Measurements from ENCODE around the gene RBBP9. TPM values are rescaled to one million over a fixed set of nuclear protein-coding genes. Genes with fewer than 3 reads are reported as not detected.
"Not testable (repeated sequence)": the region's sequence is repeated elsewhere in the genome, so short reads cannot be mapped to it uniquely, and the experiment has no call there.

RBBP9 gene
- total and polyA plus RNA-seq, 12 donors, result 5.3 to 46.3 (median 27.0) TPM

- Histone ChIP-seq H3K36me3 (replicated peaks in 1 of 2) (peaks cover 0 to 9% of the 10 kb centered on the region in 2 donors), H3K9me3 (replicated peaks in 1 of 3) (no peaks in the 10 kb centered on the region), H3K4me3 (peak within 1 kb of the TSS; percentile 58 to 91 (median 76)), H3K27ac (peak within 1 kb of the TSS; percentile 97 to 99 (median 98)), H3K27me3 (peaks cover 7% of the 10 kb centered on the region), H3K4me1 (replicated peaks in 1 of 2) (peaks cover 11 to 33% of the 10 kb centered on the region in 2 donors)
- DNase-seq, result peak; percentile 95 to 99 (median 98)
- WGBS, 4 donors, result 0 to 1% (median 0%) methylated on average over 17 to 69 of the region's 69 CpGs
- TF ChIP-seq POLR2A (IDR thresholded peaks at IDR 0.05) (peak; percentile 80), CTCF (IDR thresholded peaks at IDR 0.05) (no peak)
- intact Hi-C loops (cut with DNase I), result no loop called here
Observed at GRCh38 chr20:18507218-18508191, 10.5 kb upstream of the RBBP9 start, which contains the start of gene SEC23B. Gene SEC23B, plus strand, starts transcription at chr20:18507940. Its CDS starts 2,896 bp downstream, at chr20:18510836.

- intact Hi-C loops (cut with DNase I), result no loop called here
- H3K27me3 ChIP-seq, result peaks cover 7% of the 10 kb centered on the region
- peaks cover 6 to 33% of the 10 kb centered on the region in 2 donors for H3K4me1 ChIP-seq (replicated peaks in 1 of 2)
- H3K9me3 ChIP-seq (replicated peaks in 1 of 3), result no peaks in the 10 kb centered on the region
- H3K36me3 ChIP-seq (replicated peaks in 1 of 2), result peaks cover 0 to under 1% of the 10 kb centered on the region in 2 donors
- peak overlapping the region in 2 of 4 donors; percentile 84 to 91 for H3K4me3 ChIP-seq
- 60 to 63% (median 62%) methylated on average over 8 of the region's 8 CpGs for WGBS, 4 donors
- DNase-seq, result peak in 1 of 7 donors; percentile 18
- TF ChIP-seq CTCF (IDR thresholded peaks at IDR 0.05) (no peak), POLR2A (IDR thresholded peaks at IDR 0.05) (no peak)
- H3K27ac ChIP-seq, result peak overlapping the region; percentile 97 to 99 (median 98)
Observed at GRCh38 chr20:18506744-18507143, 9.7 kb upstream of the RBBP9 start.

- WGBS, 4 donors, result 51 to 75% (median 61%) methylated on average over 26 to 31 of the region's 31 CpGs
- peak; percentile 20 to 73 (median 46) for DNase-seq
- TF ChIP-seq CTCF (IDR thresholded peaks at IDR 0.05), result no peak
- no peak for TF ChIP-seq POLR2A (IDR thresholded peaks at IDR 0.05)
- H3K27me3 ChIP-seq, result peaks cover 7% of the 10 kb centered on the region
- H3K9me3 ChIP-seq (replicated peaks in 1 of 3), result no peaks in the 10 kb centered on the region
- intact Hi-C loops (cut with DNase I), result no loop called here
- no peak overlapping the region for H3K27ac ChIP-seq
- H3K36me3 ChIP-seq (replicated peaks in 1 of 2), result no peaks in the 10 kb centered on the region
- H3K4me1 ChIP-seq (replicated peaks in 1 of 2), result peaks cover 6 to 15% of the 10 kb centered on the region in 2 donors
- H3K4me3 ChIP-seq, result no peak overlapping the region
Observed at GRCh38 chr20:18504479-18505060, 7.5 kb upstream of the RBBP9 start.

GRCh38 chr20:18501672-18502071 is 4.6 kb upstream of the RBBP9 start:
- H3K27me3 ChIP-seq; H3K27ac ChIP-seq; intact Hi-C loops (cut with DNase I); H3K4me3 ChIP-seq; H3K9me3 ChIP-seq (replicated peaks in 1 of 3); H3K4me1 ChIP-seq (replicated peaks in 1 of 2); H3K36me3 ChIP-seq (replicated peaks in 1 of 2); DNase-seq: not testable (repeated sequence)
- 65 to 69% (median 67%) methylated on average over 1 of the region's 1 CpG for WGBS, 4 donors

Data from adrenal gland (tissue), 12 donors.